GM12878 (cell line): ENCODE data around the gene PTPRN2. TPM values are rescaled to one million over a fixed set of nuclear protein-coding genes. Genes with fewer than 3 reads are reported as not detected.

Source experiments
- ATAC-seq: fragments of 200-7000 bp; cut with Tn5 transposase; 3 replicates; pipeline ENCODE4 v1.9.1; 2020; ENCODE audit warnings: mild to moderate bottlenecking, moderate library complexity
- BruUV-seq: library from RNA; stranded (reverse); fragments of 400-500 nt; replicated peaks from 2 replicates; lab custom pipeline; 2021; lab: Mats Ljungman, UMichigan
- CTCF ChIA-PET: fragments of 300-600 bp; sonication (Branson Sonifier 250); formaldehyde crosslinking; extraction: SDS; loops from one replicate; lab custom pipeline; 2021; ENCODE audit warnings: inconsistent platforms; lab: Yijun Ruan, JAX
- POLR2A ChIA-PET: fragments of 350-600 bp; formaldehyde crosslinking; extraction: SDS; loops from one replicate; lab custom pipeline; 2021; ENCODE audit warnings: inconsistent platforms; lab: Charles Lee
- RAD21 ChIA-PET: fragments of 300-600 bp; sonication (Branson Sonifier 250); formaldehyde crosslinking; loops from one replicate; lab custom pipeline; 2023; ENCODE audit warnings: antibody characterized with exemption; ENCODE audit not compliant: unreplicated experiment; lab: Charles Lee
- SMC1A ChIA-PET: fragments of 300-600 bp; sonication (Branson Sonifier 250); formaldehyde crosslinking; loops from one replicate; lab custom pipeline; 2023; ENCODE audit not compliant: unreplicated experiment, uncharacterized antibody; lab: Charles Lee
- DNase-seq: peaks from one replicate; pipeline ENCODE4 v3.0.0-alpha.2; 2011; ENCODE audit warnings: low read depth, low spot score
- FAIRE-seq: peaks from 3 replicates; lab custom pipeline; 2011; peaks lifted over from hg19 to GRCh38; lab: Jason Lieb, UNC
- H2AFZ ChIP-seq: 2 replicates; pipeline ENCODE4 v1.6.0; 2011; ENCODE audit warnings: low read depth, low read length, control low read depth; ENCODE audit not compliant: control insufficient read depth
- H3K27ac ChIP-seq: 2 replicates; pipeline ENCODE4 v1.5.1; 2011; ENCODE audit warnings: control low read depth; ENCODE audit not compliant: control insufficient read depth, insufficient read depth
- H3K27me3 ChIP-seq, 2 experiments: replicated peaks in 1 of 2; 2 replicates each; pipeline versions ENCODE4 v1.6.0 to v1.6.1; 2011; ENCODE audit warnings: low read length in 1 of 2; ENCODE audit not compliant: control insufficient read depth in 2 of 2, insufficient read depth in 2 of 2
- H3K36me3 ChIP-seq, 2 experiments: 2 replicates each; pipeline ENCODE4 v1.5.1; 2011; ENCODE audit warnings: low read length in 1 of 2; ENCODE audit not compliant: control insufficient read depth in 2 of 2, insufficient read depth in 2 of 2
- H3K4me1 ChIP-seq: 2 replicates; pipeline ENCODE4 v1.6.1; 2011; ENCODE audit warnings: mild to moderate bottlenecking, low read length, moderate library complexity, mixed read lengths; ENCODE audit not compliant: control insufficient read depth, insufficient read depth
- H3K4me2 ChIP-seq: 2 replicates; pipeline ENCODE4 v1.6.0; 2011; ENCODE audit warnings: control low read depth; ENCODE audit not compliant: control insufficient read depth, insufficient read depth
- H3K4me3 ChIP-seq: fragments of 200-600 bp; sonication (generic); 2 replicates; pipeline ENCODE4 v1.5.1; 2016
- H3K79me2 ChIP-seq: 2 replicates; pipeline ENCODE4 v1.6.0; 2011; ENCODE audit warnings: low read length; ENCODE audit not compliant: control insufficient read depth, insufficient read depth
- H3K9ac ChIP-seq: 2 replicates; pipeline ENCODE4 v1.8.0; 2011; ENCODE audit warnings: low read length, control low read depth, mixed read lengths; ENCODE audit not compliant: control insufficient read depth, insufficient read depth
- H3K9me3 ChIP-seq: replicated peaks from 3 replicates; pipeline ENCODE4 v1.5.1; 2011; ENCODE audit warnings: mild to moderate bottlenecking, low read length; ENCODE audit not compliant: control insufficient read depth, insufficient read depth
- H4K20me1 ChIP-seq: 2 replicates; pipeline ENCODE4 v1.6.0; 2011; ENCODE audit not compliant: control insufficient read depth, insufficient read depth
- BCL11A ChIP-seq: IDR thresholded peaks from 2 replicates; pipeline ENCODE4 v1.6.1; 2011; ENCODE audit warnings: low read depth, low read length
- CBFB ChIP-seq: IDR thresholded peaks from 2 replicates; pipeline ENCODE4 v1.6.1; 2016; ENCODE audit warnings: antibody characterized with exemption, low read depth
- EP300 ChIP-seq, 2 experiments: fragments of 150-350 bp in 1 of 2; IDR thresholded peaks; 2 replicates each; pipeline ENCODE4 v1.6.1; 2011 to 2012; ENCODE audit warnings: low read depth in 2 of 2, low read length in 2 of 2, borderline replicate concordance in 1 of 2, improper control_type of control experiment in 1 of 2, inconsistent platforms in 1 of 2; ENCODE audit not compliant: control insufficient read depth in 1 of 2
- IKZF1 ChIP-seq: fragments of 450-650 bp; conservative IDR thresholded peaks from 2 replicates; pipeline ENCODE4 v1.6.1; 2017; ENCODE audit warnings: antibody characterized with exemption, mild to moderate bottlenecking
- JUNB ChIP-seq: IDR thresholded peaks from 2 replicates; pipeline ENCODE4 v1.6.1; 2016; ENCODE audit warnings: antibody characterized with exemption, mild to moderate bottlenecking
- POLR2A ChIP-seq: IDR thresholded peaks from 2 replicates; pipeline ENCODE4 v1.6.1; 2011; ENCODE audit warnings: low read depth, mild to moderate bottlenecking, low read length
- POLR2AphosphoS5 ChIP-seq: IDR thresholded peaks from 2 replicates; pipeline ENCODE4 v1.6.1; 2011; ENCODE audit warnings: mild to moderate bottlenecking, low read length, inconsistent platforms
- RBBP5 ChIP-seq: fragments of 200-600 bp; sonication (generic); conservative IDR thresholded peaks from 2 replicates; pipeline ENCODE4 v1.6.1; 2016
- RUNX3 ChIP-seq: IDR thresholded peaks from 2 replicates; pipeline ENCODE4 v1.6.1; 2012; ENCODE audit warnings: low read length, inconsistent platforms
- TARDBP ChIP-seq: IDR thresholded peaks from 2 replicates; pipeline ENCODE4 v1.6.1; 2016; ENCODE audit warnings: borderline replicate concordance
- YY1 ChIP-seq: IDR thresholded peaks from 2 replicates; pipeline ENCODE4 v1.6.1; 2011; ENCODE audit warnings: low read depth, mild to moderate bottlenecking, low read length
- ZNF622 ChIP-seq: fragments of 450-650 bp; IDR thresholded peaks from 2 replicates; pipeline ENCODE4 v1.6.1; 2017; ENCODE audit warnings: mild to moderate bottlenecking, inconsistent platforms
- WGBS: methylation state at CpG from one replicate; pipeline ENCODE4 v1.1.6; 2016; ENCODE audit warnings: low lambda C conversion rate; ENCODE audit not compliant: insufficient replicate concordance, insufficient coverage; ENCODE audit errors: missing lambda C conversion rate; 5-methylcytosine and 5-hydroxymethylcytosine counted together
- in situ Hi-C: fragments of 300-500 bp; cut with MboI; formaldehyde crosslinking; loops from 9 replicates; pipeline ENCODE4 v1.14.3; 2018; ENCODE audit warnings: mixed read lengths
- intact Hi-C: fragments of 100-400 bp; cut with micrococcal nuclease; formaldehyde crosslinking; loops from one replicate; pipeline ENCODE4 v1.14.2; 2022; ENCODE audit not compliant: unreplicated experiment
- polyA plus RNA-seq, 11 experiments: library from polyadenylated mRNA; depleted of rRNA in 4 of 11; unstranded in 6 of 11; stranded (reverse) in 5 of 11; fragments of >200 nt; fragmentation: Nextera tagmentation in 4 of 11; fragmentation: Illumina TruSeq in 1 of 11; extraction: Ambion mirVana in 4 of 11; extraction: Trizol in 1 of 11; gene quantifications; 1 replicate in 1 of 11; 2 replicates in 10 of 11; pipeline versions ENCODE4 v1.2.1 to v1.2.3, GENCODE V29; 2011 to 2016; ENCODE audit warnings: inconsistent platforms in 2 of 11, missing spikeins in 2 of 11, low read depth in 1 of 11
- total RNA-seq, 4 experiments: library from RNA; depleted of rRNA in 3 of 4; stranded (reverse); fragments of >200 nt in 3 of 4; fragmentation: Illumina TruSeq in 1 of 4; extraction: Trizol in 1 of 4; gene quantifications; 2 replicates each; pipeline versions ENCODE4 v1.2.1 to v1.2.3, GENCODE V29; 2013 to 2021
- TF ChIP-seq, protein P1 (sequence below): IDR thresholded peaks from 2 replicates; pipeline ENCODE4 v1.6.1; 2011; ENCODE audit warnings: mild to moderate bottlenecking, low read depth, low read length, moderate library complexity; ENCODE audit not compliant: insufficient replicate concordance

PTPRN2 gene
- total and polyA plus RNA-seq, 10 of the 15 experiments (the other 5 are each of a cell fraction or from before 2014, with no cell fraction given), result 5.4 TPM; not detected in 9

DNA sequence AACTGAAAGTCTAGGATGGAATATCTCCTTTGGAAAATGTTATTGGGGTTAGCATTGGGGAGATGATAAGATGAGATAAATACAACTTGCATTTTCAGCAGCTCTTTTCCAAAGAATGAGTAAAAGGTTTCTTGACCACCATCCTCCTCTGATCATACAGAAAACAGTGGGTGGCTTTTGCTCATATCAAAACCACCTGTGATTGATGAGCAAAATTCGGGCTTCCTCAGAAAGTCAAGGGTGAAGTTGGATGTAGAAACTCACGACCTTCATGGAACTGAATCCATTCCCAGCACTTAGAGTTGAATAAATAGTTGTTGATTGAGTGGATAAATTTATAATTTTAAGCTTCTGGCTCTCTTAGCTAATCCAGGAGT lies 1092.5 kb downstream of the PTPRN2 start:
- DNase-seq, result no peak

More for the DNA sequence above, 1092.5 kb downstream of the PTPRN2 start:
- Histone ChIP-seq H3K4me2 (peak overlapping the region; percentile 43; the same call in 1 of the 2 replicates), H3K9me3 (no peaks in the 10 kb centered on the region; the same call in 2 of the 3 replicates), H3K9ac (no peak overlapping the region), H3K4me1 (peaks cover 18% of the 10 kb centered on the region), H2AFZ (no peak overlapping the region), H3K4me3 (no peak overlapping the region), H4K20me1 (no peaks in the 10 kb centered on the region), H3K27me3 (no peaks in the 10 kb centered on the region), H3K79me2 (no peaks in the 10 kb centered on the region), H3K27ac (no peak overlapping the region; the same call in 1 of the 2 replicates), H3K36me3 (no peaks in the 10 kb centered on the region)
- in situ Hi-C loops, result no loop called here
- POLR2A ChIA-PET, result no interaction called here
- FAIRE-seq, result peak; percentile 56
- CTCF ChIA-PET, result no interaction called here
- RAD21 ChIA-PET, result no interaction called here
- TF ChIP-seq RBBP5 (no peak), ZNF622 (no peak), RUNX3 (peak; percentile 14; the same call in 1 of the 2 replicates), EP300 (IDR thresholded peaks at IDR 0.05; ENCODE audit: borderline replicate concordance in 1 of 2, control insufficient read depth in 1 of 2, low read depth in 2 of 2, low read length in 2 of 2) (no peak), POLR2AphosphoS5 (no peak), BCL11A (peak; percentile 44; the same call in 1 of the 2 replicates), POLR2A (no peak), CBFB (no peak), YY1 (no peak), JUNB (peak; percentile 35; the same call in 1 of the 2 replicates), TARDBP (no peak), IKZF1 (0 out of 2 replicates have a peak, but pooled peaks have one; percentile 9)
- TF ChIP-seq, protein P1, sequence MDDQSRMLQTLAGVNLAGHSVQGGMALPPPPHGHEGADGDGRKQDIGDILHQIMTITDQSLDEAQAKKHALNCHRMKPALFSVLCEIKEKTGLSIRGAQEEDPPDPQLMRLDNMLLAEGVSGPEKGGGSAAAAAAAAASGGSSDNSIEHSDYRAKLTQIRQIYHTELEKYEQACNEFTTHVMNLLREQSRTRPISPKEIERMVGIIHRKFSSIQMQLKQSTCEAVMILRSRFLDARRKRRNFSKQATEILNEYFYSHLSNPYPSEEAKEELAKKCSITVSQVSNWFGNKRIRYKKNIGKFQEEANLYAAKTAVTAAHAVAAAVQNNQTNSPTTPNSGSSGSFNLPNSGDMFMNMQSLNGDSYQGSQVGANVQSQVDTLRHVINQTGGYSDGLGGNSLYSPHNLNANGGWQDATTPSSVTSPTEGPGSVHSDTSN, result peak; percentile 54
- intact Hi-C loops, result no loop called here
- SMC1A ChIA-PET, result interaction anchor here (0.7 kb wide), 1 partner anchor 696 kb away, joined by 3 read pairs; no protein-coding TSS in a partner anchor
- 0% methylated on average over 2 of the region's 2 CpGs for whole genome bisulfite sequencing
- ATAC-seq, result peak; percentile 48; the same call in 2 of the 3 replicates
- no TSS peak for BruUV-seq
